ENCODE results near the gene MR1. TPM values are rescaled to one million over a fixed set of nuclear protein-coding genes. Genes with fewer than 3 reads are reported as not detected.

MR1 gene
- total and polyA plus RNA-seq, 2 of the 13 experiments (the other 11 are each of a cell fraction or from before 2014, with no cell fraction given): 7.7 to 10.4 TPM

DNA sequence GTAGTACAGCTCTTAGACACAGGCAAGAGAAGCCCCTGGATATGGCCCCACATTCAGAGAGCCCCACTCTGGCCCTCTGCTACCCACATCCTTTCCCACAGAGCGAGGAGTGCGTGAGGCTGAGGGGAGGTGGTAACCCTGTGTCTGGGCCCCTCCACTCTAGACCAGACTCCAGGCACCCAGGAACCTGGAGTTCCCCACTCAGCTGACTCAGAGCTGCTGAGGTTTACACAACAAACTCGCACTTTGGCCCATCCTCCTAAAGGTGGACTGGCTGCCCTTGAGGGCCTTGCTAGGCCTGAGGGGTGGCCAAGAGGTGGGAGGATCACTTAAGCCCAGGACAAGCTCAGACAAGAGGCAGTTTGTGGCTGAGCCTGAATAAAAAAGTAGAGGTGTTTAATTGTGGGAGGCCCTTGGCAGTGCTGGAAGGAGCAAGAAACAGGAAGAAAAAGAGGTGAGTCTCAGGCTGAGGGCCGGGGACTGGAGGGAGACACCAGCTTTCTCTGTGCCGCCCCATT lies 10.7 kb downstream of the MR1 start (continued):
- TF ChIP-seq BCL6 (CRISPR knock-in tag; IDR thresholded peaks at IDR 0.05) (0 out of 2 replicates have a peak, but pooled peaks have one; percentile 51), HMG20B (CRISPR knock-in tag; conservative IDR thresholded peaks at IDR 0.05) (no peak), SALL2 (CRISPR knock-in tag; IDR thresholded peaks at IDR 0.05) (no peak), SMAD1 (CRISPR knock-in tag; IDR thresholded peaks at IDR 0.05; ENCODE audit: borderline replicate concordance, low read depth) (no peak), NFE2L2 (IDR thresholded peaks at IDR 0.05; ENCODE audit: low read length) (no peak), GTF2F1 (IDR thresholded peaks at IDR 0.05; ENCODE audit: low read length) (no peak), ZNF501 (CRISPR knock-in tag; IDR thresholded peaks at IDR 0.05) (peak; percentile 40; the same call in 1 of the 2 replicates), PHF21A (CRISPR knock-in tag; IDR thresholded peaks at IDR 0.05) (peak; percentile 58; the same call in 1 of the 2 replicates), ZFP90 (CRISPR knock-in tag; IDR thresholded peaks at IDR 0.05; ENCODE audit: borderline replicate concordance) (no peak), ZNF331 (CRISPR knock-in tag; IDR thresholded peaks at IDR 0.05) (peak; percentile 71; the same call in 1 of the 2 replicates), ELF3 (CRISPR knock-in tag; IDR thresholded peaks at IDR 0.05) (peak; percentile 65; the same call in 1 of the 2 replicates)
- TF ChIP-seq, protein P1, sequence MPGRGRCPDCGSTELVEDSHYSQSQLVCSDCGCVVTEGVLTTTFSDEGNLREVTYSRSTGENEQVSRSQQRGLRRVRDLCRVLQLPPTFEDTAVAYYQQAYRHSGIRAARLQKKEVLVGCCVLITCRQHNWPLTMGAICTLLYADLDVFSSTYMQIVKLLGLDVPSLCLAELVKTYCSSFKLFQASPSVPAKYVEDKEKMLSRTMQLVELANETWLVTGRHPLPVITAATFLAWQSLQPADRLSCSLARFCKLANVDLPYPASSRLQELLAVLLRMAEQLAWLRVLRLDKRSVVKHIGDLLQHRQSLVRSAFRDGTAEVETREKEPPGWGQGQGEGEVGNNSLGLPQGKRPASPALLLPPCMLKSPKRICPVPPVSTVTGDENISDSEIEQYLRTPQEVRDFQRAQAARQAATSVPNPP (CRISPR knock-in tag; IDR thresholded peaks at IDR 0.05): no peak
- TF ChIP-seq, protein P2, sequence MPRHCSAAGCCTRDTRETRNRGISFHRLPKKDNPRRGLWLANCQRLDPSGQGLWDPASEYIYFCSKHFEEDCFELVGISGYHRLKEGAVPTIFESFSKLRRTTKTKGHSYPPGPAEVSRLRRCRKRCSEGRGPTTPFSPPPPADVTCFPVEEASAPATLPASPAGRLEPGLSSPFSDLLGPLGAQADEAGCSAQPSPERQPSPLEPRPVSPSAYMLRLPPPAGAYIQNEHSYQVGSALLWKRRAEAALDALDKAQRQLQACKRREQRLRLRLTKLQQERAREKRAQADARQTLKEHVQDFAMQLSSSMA (CRISPR knock-in tag; IDR thresholded peaks at IDR 0.05): no peak
- TF ChIP-seq, protein P3, sequence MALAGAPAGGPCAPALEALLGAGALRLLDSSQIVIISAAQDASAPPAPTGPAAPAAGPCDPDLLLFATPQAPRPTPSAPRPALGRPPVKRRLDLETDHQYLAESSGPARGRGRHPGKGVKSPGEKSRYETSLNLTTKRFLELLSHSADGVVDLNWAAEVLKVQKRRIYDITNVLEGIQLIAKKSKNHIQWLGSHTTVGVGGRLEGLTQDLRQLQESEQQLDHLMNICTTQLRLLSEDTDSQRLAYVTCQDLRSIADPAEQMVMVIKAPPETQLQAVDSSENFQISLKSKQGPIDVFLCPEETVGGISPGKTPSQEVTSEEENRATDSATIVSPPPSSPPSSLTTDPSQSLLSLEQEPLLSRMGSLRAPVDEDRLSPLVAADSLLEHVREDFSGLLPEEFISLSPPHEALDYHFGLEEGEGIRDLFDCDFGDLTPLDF (CRISPR knock-in tag; IDR thresholded peaks at IDR 0.05): no peak
- TF ChIP-seq, protein P4, sequence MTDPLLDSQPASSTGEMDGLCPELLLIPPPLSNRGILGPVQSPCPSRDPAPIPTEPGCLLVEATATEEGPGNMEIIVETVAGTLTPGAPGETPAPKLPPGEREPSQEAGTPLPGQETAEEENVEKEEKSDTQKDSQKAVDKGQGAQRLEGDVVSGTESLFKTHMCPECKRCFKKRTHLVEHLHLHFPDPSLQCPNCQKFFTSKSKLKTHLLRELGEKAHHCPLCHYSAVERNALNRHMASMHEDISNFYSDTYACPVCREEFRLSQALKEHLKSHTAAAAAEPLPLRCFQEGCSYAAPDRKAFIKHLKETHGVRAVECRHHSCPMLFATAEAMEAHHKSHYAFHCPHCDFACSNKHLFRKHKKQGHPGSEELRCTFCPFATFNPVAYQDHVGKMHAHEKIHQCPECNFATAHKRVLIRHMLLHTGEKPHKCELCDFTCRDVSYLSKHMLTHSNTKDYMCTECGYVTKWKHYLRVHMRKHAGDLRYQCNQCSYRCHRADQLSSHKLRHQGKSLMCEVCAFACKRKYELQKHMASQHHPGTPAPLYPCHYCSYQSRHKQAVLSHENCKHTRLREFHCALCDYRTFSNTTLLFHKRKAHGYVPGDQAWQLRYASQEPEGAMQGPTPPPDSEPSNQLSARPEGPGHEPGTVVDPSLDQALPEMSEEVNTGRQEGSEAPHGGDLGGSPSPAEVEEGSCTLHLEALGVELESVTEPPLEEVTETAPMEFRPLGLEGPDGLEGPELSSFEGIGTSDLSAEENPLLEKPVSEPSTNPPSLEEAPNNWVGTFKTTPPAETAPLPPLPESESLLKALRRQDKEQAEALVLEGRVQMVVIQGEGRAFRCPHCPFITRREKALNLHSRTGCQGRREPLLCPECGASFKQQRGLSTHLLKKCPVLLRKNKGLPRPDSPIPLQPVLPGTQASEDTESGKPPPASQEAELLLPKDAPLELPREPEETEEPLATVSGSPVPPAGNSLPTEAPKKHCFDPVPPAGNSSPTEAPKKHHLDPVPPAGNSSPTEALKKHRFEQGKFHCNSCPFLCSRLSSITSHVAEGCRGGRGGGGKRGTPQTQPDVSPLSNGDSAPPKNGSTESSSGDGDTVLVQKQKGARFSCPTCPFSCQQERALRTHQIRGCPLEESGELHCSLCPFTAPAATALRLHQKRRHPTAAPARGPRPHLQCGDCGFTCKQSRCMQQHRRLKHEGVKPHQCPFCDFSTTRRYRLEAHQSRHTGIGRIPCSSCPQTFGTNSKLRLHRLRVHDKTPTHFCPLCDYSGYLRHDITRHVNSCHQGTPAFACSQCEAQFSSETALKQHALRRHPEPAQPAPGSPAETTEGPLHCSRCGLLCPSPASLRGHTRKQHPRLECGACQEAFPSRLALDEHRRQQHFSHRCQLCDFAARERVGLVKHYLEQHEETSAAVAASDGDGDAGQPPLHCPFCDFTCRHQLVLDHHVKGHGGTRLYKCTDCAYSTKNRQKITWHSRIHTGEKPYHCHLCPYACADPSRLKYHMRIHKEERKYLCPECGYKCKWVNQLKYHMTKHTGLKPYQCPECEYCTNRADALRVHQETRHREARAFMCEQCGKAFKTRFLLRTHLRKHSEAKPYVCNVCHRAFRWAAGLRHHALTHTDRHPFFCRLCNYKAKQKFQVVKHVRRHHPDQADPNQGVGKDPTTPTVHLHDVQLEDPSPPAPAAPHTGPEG (CRISPR knock-in tag; IDR thresholded peaks at IDR 0.05): no peak
- TF ChIP-seq, protein P5, sequence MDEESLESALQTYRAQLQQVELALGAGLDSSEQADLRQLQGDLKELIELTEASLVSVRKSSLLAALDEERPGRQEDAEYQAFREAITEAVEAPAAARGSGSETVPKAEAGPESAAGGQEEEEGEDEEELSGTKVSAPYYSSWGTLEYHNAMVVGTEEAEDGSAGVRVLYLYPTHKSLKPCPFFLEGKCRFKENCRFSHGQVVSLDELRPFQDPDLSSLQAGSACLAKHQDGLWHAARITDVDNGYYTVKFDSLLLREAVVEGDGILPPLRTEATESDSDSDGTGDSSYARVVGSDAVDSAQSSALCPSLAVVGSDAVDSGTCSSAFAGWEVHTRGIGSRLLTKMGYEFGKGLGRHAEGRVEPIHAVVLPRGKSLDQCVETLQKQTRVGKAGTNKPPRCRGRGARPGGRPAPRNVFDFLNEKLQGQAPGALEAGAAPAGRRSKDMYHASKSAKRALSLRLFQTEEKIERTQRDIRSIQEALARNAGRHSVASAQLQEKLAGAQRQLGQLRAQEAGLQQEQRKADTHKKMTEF (CRISPR knock-in tag; IDR thresholded peaks at IDR 0.05): peak; percentile 56; the same call in 1 of the 2 replicates
- TF ChIP-seq, protein P6, sequence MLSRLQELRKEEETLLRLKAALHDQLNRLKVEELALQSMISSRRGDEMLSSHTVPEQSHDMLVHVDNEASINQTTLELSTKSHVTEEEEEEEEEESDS (CRISPR knock-in tag; IDR thresholded peaks at IDR 0.05; ENCODE audit: borderline replicate concordance): no peak
- TF ChIP-seq, protein P7, sequence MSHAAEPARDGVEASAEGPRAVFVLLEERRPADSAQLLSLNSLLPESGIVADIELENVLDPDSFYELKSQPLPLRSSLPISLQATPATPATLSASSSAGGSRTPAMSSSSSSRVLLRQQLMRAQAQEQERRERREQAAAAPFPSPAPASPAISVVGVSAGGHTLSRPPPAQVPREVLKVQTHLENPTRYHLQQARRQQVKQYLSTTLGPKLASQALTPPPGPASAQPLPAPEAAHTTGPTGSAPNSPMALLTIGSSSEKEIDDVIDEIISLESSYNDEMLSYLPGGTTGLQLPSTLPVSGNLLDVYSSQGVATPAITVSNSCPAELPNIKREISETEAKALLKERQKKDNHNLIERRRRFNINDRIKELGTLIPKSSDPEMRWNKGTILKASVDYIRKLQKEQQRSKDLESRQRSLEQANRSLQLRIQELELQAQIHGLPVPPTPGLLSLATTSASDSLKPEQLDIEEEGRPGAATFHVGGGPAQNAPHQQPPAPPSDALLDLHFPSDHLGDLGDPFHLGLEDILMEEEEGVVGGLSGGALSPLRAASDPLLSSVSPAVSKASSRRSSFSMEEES (CRISPR knock-in tag; IDR thresholded peaks at IDR 0.05): 0 out of 2 replicates have a peak, but pooled peaks have one; percentile 44
